ENCODE results near the gene ETDC. TPM values are rescaled to one million over a fixed set of nuclear protein-coding genes. Genes with fewer than 3 reads are reported as not detected.

ETDC gene
- total and polyA plus RNA-seq, 2 of the 4 experiments (the other 2 are of a cell fraction): not detected

- Histone ChIP-seq H3K27me3 (ENCODE audit: control insufficient read depth, insufficient read depth, low read length) (no peaks in the 10 kb centered on the region), H2BK15ac (ENCODE audit: low read depth, low read length) (no peak overlapping the region), H2AK9ac (replicated peaks; ENCODE audit: low read depth, low read length, poor library complexity) (no peak overlapping the region), H3K36me3 (ENCODE audit: control insufficient read depth, insufficient read depth, low read length) (0 out of 2 replicates have a peak, but pooled peaks cover under 1% of the 10 kb centered on the region), H3K9ac (ENCODE audit: low read depth, low read length) (no peak overlapping the region), H3K9me3 (ENCODE audit: control insufficient read depth, insufficient read depth, low read length) (no peaks in the 10 kb centered on the region), H2BK120ac (ENCODE audit: low read depth, low read length) (no peak overlapping the region), H2AFZ (replicated peaks; ENCODE audit: low read length, poor library complexity) (no peak overlapping the region), H4K20me1 (ENCODE audit: insufficient read depth, low read length) (no peaks in the 10 kb centered on the region), H3K14ac (replicated peaks; ENCODE audit: low read depth, low read length) (no peak overlapping the region), H4K8ac (ENCODE audit: low read depth in 2 of 2, low read length in 2 of 2) (no peak overlapping the region), H2AK5ac (ENCODE audit: low read depth, low read length) (no peak overlapping the region), H3K79me1 (ENCODE audit: low read depth in 1 of 2, low read length in 2 of 2) (peaks cover 0 to 11% of the 10 kb centered on the region in 2 experiments; a peak in 1 of 4 replicates), H2BK20ac (ENCODE audit: low read depth, low read length) (no peak overlapping the region), H3K9me1 (ENCODE audit: insufficient read depth, low read length) (0 out of 2 replicates have a peak, but pooled peaks cover 3% of the 10 kb centered on the region), H3K4ac (ENCODE audit: low read depth, low read length) (no peak overlapping the region), H3K23ac (ENCODE audit: low read depth, low read length) (no peak overlapping the region), H4K91ac (ENCODE audit: insufficient read depth, low read depth, low read length) (no peak overlapping the region), H2BK5ac (ENCODE audit: low read depth, low read length, poor library complexity, severe bottlenecking) (no peak overlapping the region), H3K4me2 (ENCODE audit: low read depth, low read length) (no peak overlapping the region), H3K27ac (ENCODE audit: insufficient read depth, low read length) (no peak overlapping the region), H3K18ac (ENCODE audit: low read depth, low read length) (no peak overlapping the region), H3K4me1 (ENCODE audit: control insufficient read depth, insufficient read depth, low read length) (peaks cover 4% of the 10 kb centered on the region; the same call in 1 of the 2 replicates), H3K4me3 (ENCODE audit: insufficient read depth, low read depth, low read length) (no peak overlapping the region), H4K5ac (ENCODE audit: low read depth, low read length) (no peak overlapping the region), H3K56ac (ENCODE audit: extremely low read depth, insufficient read depth, low read length) (no peak overlapping the region)
- intact Hi-C loops (cut with micrococcal nuclease) (no loop called here), in situ Hi-C loops (cut with MboI; ENCODE audit: low sequenced_read_pairs) (no loop called here), dilution Hi-C loops (cut with HindIII; ENCODE audit: low sequenced_read_pairs, unreplicated experiment) (no loop called here)
- DNase-seq (no peak), ATAC-seq (ENCODE audit: low read depth) (no peak)
- no CpG with 5 or more reads among the region's 2 CpGs for WGBS, 2 experiments (ENCODE audit: extremely low coverage in 2 of 2, insufficient read length in 1 of 2)
- BruUV-seq (replicated peaks): no TSS peak
- ChIA-PET POLR2A (ENCODE audit: unreplicated experiment) (no interaction called here), CTCF (no interaction called here)
- no peak for TF ChIP-seq POLR2A (IDR thresholded peaks at IDR 0.05; ENCODE audit: low read depth, low read length)
- TF ChIP-seq MXI1 (IDR thresholded peaks at IDR 0.05; ENCODE audit: borderline replicate concordance, low read depth, low read length): no peak
- no peak for TF ChIP-seq MAZ (IDR thresholded peaks at IDR 0.05; ENCODE audit: borderline replicate concordance, low read depth, low read length)
- no peak for TF ChIP-seq RAD21 (IDR thresholded peaks at IDR 0.05; ENCODE audit: low read length)
- TF ChIP-seq CTCF (conservative IDR thresholded peaks at IDR 0.05; ENCODE audit: low read depth, low read length): no peak
- no peak for TF ChIP-seq CEBPB (IDR thresholded peaks at IDR 0.05; ENCODE audit: low read depth, low read length)
- no peak for TF ChIP-seq USF2 (IDR thresholded peaks at IDR 0.05; ENCODE audit: low read depth, low read length)
- no peak for TF ChIP-seq MAFK (IDR thresholded peaks at IDR 0.05; ENCODE audit: low read depth, low read length)
- no peak for TF ChIP-seq SMC3 (IDR thresholded peaks at IDR 0.05; ENCODE audit: low read depth, low read length)
- no peak for TF ChIP-seq FOS (IDR thresholded peaks at IDR 0.05; ENCODE audit: low read depth, low read length)
- TF ChIP-seq CHD1 (IDR thresholded peaks at IDR 0.05; ENCODE audit: low read depth, low read length): no peak
- no peak for TF ChIP-seq NFE2L2 (IDR thresholded peaks at IDR 0.05; ENCODE audit: low read depth, low read length)
- TF ChIP-seq ELK1 (IDR thresholded peaks at IDR 0.05; ENCODE audit: borderline replicate concordance, low read depth, low read length): no peak
Observed at GRCh38 chrX:135331525-135331924, 22.2 kb downstream of the ETDC start.
